HTERT RPE-1 (cell line): ENCODE data around the gene RIOK1.

ENCODE experiments used
- in situ Hi-C: fragments of 300-500 bp; cut with MboI; formaldehyde crosslinking; loops from 4 replicates; pipeline ENCODE4 v1.14.3; 2020; ENCODE audit warnings: low sequenced_read_pairs

RIOK1 gene

GRCh38 chr6:7406743-7407142 lies 17.1 kb downstream of the RIOK1 start:
- in situ Hi-C loops: no loop called here

GRCh38 chr6:7409740-7410139 lies 20.1 kb downstream of the RIOK1 start:
- in situ Hi-C loops: no loop called here

GRCh38 chr6:7410851-7411250 lies 21.2 kb downstream of the RIOK1 start:
- in situ Hi-C loops: no loop called here

GRCh38 chr6:7411328-7411727 lies 21.7 kb downstream of the RIOK1 start:
- in situ Hi-C loops: no loop called here

GRCh38 chr6:7413151-7413823 lies 23.7 kb downstream of the RIOK1 start:
- in situ Hi-C loops: no loop called here

- in situ Hi-C loops: no loop called here
These were observed 25.2 kb downstream of the RIOK1 start for GRCh38 chr6:7414811-7415210.

- in situ Hi-C loops: no loop called here
These were observed 28.1 kb downstream of the RIOK1 start for GRCh38 chr6:7417684-7418083.

- in situ Hi-C loops: no loop called here
These were observed 28.8 kb downstream of the RIOK1 start for GRCh38 chr6:7418238-7418905.

- in situ Hi-C loops: no loop called here
These were observed 29.5 kb downstream of the RIOK1 start for GRCh38 chr6:7419065-7419464.

GRCh38 chr6:7421066-7421465 lies 31.5 kb downstream of the RIOK1 start:
- in situ Hi-C loops: no loop called here

GRCh38 chr6:7424058-7424457 lies 34.5 kb downstream of the RIOK1 start:
- in situ Hi-C loops: no loop called here

GRCh38 chr6:7424967-7425807 lies 35.6 kb downstream of the RIOK1 start:
- in situ Hi-C loops: no loop called here

- in situ Hi-C loops: no loop called here
These were observed 36.2 kb downstream of the RIOK1 start for GRCh38 chr6:7425808-7426190.

- in situ Hi-C loops: no loop called here
These were observed 37.0 kb downstream of the RIOK1 start for GRCh38 chr6:7426447-7427169.

- in situ Hi-C loops: no loop called here
These were observed 41.7 kb downstream of the RIOK1 start for GRCh38 chr6:7431313-7431673.

GRCh38 chr6:7431674-7432390 lies 42.2 kb downstream of the RIOK1 start:
- in situ Hi-C loops: no loop called here

- in situ Hi-C loops: no loop called here
These were observed 42.9 kb downstream of the RIOK1 start for GRCh38 chr6:7432391-7433120.

- in situ Hi-C loops: no loop called here
These were observed 43.6 kb downstream of the RIOK1 start for GRCh38 chr6:7433121-7433617.

GRCh38 chr6:7434672-7435071 lies 45.1 kb downstream of the RIOK1 start:
- in situ Hi-C loops: no loop called here

GRCh38 chr6:7438011-7438410 lies 48.4 kb downstream of the RIOK1 start:
- in situ Hi-C loops: no loop called here
